ENCODE measurements around the gene IL20. TPM values are rescaled to one million over a fixed set of nuclear protein-coding genes. Genes with fewer than 3 reads are reported as not detected.

IL20 gene
- polyA plus RNA-seq (2013, experiment 1 of 2; ENCODE audit: insufficient read length) = not detected
- 0.13 TPM for polyA plus RNA-seq (2013, experiment 2 of 2; ENCODE audit: insufficient read length)

- peak; percentile 63 for DNase-seq
Observed at GRCh38 chr1:206864939-206865671, at the start of gene IL20. Gene IL20, plus strand, starts transcription at chr1:206865623. Its CDS starts 230 bp downstream, at chr1:206865853.

- no peak for DNase-seq
Observed at GRCh38 chr1:206816390-206817287, 48.8 kb upstream of the IL20 start.

GRCh38 chr1:206821493-206821892 is 43.9 kb upstream of the IL20 start:
- no peak for DNase-seq

- peak; percentile 50 for DNase-seq
Observed at GRCh38 chr1:206823727-206824126, 41.7 kb upstream of the IL20 start.

- peak; percentile 53 for DNase-seq
Observed at GRCh38 chr1:206824331-206824730, 41.1 kb upstream of the IL20 start.

GRCh38 chr1:206826394-206826793 is 39.0 kb upstream of the IL20 start:
- DNase-seq = no peak

GRCh38 chr1:206828061-206828460 is 37.4 kb upstream of the IL20 start:
- no peak for DNase-seq

GRCh38 chr1:206828765-206829164 is 36.7 kb upstream of the IL20 start:
- no peak for DNase-seq

- DNase-seq = no peak
Observed at GRCh38 chr1:206829282-206829681, 36.1 kb upstream of the IL20 start.

GRCh38 chr1:206829875-206830274 is 35.5 kb upstream of the IL20 start:
- no peak for DNase-seq

- no peak for DNase-seq
Observed at GRCh38 chr1:206831650-206832049, 33.8 kb upstream of the IL20 start.

- no peak for DNase-seq
Observed at GRCh38 chr1:206832352-206832880, 33.0 kb upstream of the IL20 start.

- no peak for DNase-seq
Observed at GRCh38 chr1:206833106-206833680, 32.2 kb upstream of the IL20 start.

- no peak for DNase-seq
Observed at GRCh38 chr1:206833801-206834200, 31.6 kb upstream of the IL20 start.

GRCh38 chr1:206834217-206834616 is 31.2 kb upstream of the IL20 start:
- no peak for DNase-seq

GRCh38 chr1:206834711-206835110 is 30.7 kb upstream of the IL20 start:
- DNase-seq = peak; percentile 58

- DNase-seq = no peak
Observed at GRCh38 chr1:206835186-206835585, 30.2 kb upstream of the IL20 start.

- DNase-seq = no peak
Observed at GRCh38 chr1:206836111-206836510, 29.3 kb upstream of the IL20 start.

- DNase-seq = no peak
Observed at GRCh38 chr1:206839006-206839560, 26.3 kb upstream of the IL20 start.

GRCh38 chr1:206839857-206840256 is 25.6 kb upstream of the IL20 start:
- peak; percentile 90 for DNase-seq

GRCh38 chr1:206841609-206842323 is 23.7 kb upstream of the IL20 start:
- DNase-seq = no peak

GRCh38 chr1:206842854-206843253 is 22.6 kb upstream of the IL20 start:
- no peak for DNase-seq

All from fibroblast of skin of back (primary cell).